ENCODE results near the gene L3MBTL4.
"Not testable (repeated sequence)": the region's sequence is repeated elsewhere in the genome, so short reads cannot be mapped to it uniquely, and the experiment has no call there.

The L3MBTL4 gene

GRCh38 chr18:6194640-6195039, 220.1 kb downstream of the L3MBTL4 start:
- TF ChIP-seq, protein P1, sequence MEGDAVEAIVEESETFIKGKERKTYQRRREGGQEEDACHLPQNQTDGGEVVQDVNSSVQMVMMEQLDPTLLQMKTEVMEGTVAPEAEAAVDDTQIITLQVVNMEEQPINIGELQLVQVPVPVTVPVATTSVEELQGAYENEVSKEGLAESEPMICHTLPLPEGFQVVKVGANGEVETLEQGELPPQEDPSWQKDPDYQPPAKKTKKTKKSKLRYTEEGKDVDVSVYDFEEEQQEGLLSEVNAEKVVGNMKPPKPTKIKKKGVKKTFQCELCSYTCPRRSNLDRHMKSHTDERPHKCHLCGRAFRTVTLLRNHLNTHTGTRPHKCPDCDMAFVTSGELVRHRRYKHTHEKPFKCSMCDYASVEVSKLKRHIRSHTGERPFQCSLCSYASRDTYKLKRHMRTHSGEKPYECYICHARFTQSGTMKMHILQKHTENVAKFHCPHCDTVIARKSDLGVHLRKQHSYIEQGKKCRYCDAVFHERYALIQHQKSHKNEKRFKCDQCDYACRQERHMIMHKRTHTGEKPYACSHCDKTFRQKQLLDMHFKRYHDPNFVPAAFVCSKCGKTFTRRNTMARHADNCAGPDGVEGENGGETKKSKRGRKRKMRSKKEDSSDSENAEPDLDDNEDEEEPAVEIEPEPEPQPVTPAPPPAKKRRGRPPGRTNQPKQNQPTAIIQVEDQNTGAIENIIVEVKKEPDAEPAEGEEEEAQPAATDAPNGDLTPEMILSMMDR (IDR thresholded peaks at IDR 0.05): no peak
- H3K4me3 ChIP-seq: no peak overlapping the region
- no peak overlapping the region for H3K27ac ChIP-seq
- DNase-seq (ENCODE audit: low spot score): no peak

- H3K4me3 ChIP-seq; DNase-seq (ENCODE audit: low spot score); H3K27ac ChIP-seq: not testable (repeated sequence)
Measured at GRCh38 chr18:6185782-6186181, 228.9 kb downstream of the L3MBTL4 start.

DNA sequence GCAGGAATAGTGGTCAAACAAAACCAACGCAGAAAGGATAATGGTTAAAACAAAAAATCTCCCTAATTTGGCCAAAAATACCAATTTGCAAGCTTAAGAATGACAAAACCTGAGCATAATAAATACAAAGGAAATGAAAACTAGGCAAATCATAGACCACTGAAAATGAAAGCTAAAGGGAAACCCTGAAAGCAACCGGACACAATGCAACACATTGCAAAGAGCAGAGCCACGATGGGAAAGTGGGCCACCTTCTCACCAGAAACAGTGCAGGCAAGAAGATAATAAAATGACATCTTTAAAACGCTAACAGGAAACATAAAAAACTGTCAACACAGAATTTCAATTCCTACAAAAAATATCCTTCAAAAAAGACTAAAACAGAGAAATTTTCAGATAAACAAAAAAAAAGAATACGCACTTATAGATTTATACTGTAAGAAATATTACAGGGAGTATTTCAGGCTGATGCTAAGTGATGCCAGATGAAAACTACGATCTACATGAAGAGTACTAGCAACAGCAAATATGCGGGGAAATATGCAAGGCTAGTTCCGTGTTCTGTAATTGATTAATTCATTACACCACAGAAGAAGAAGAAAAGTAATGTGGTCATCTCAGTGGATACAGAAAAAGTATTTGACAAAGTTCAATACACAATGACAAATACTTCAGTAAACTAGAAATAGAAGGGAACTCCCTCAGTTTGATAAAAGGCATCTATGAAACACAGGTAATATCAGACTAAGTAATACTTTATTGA, 239.5 kb downstream of the L3MBTL4 start:
- DNase-seq (ENCODE audit: low spot score): no peak
- TF ChIP-seq, protein P1 (IDR thresholded peaks at IDR 0.05): no peak

DNA sequence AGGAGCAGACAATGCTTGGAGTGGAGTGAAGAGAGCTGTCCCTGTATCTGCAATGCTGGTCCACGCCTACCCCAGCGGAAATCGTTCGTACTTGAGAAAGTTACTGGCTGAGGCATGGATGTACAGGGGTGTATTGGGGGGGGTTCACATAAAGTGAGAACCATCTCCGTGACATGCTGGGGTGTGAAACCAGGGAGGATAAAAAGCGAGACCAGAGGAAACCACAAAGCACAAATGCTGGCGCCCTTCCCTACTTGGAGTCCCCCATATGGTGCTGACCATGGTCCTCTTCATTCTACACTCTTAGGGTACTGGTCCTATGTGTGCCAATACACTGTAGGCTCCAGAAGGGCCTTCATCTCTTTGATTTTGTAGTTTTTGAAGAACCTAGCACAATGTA, 244.1 kb downstream of the L3MBTL4 start:
- TF ChIP-seq, protein P1 (IDR thresholded peaks at IDR 0.05): no peak
- no peak for DNase-seq (ENCODE audit: low spot score)
- H3K27ac ChIP-seq: no peak overlapping the region
- H3K4me3 ChIP-seq: no peak overlapping the region

More for the DNA sequence above, 239.5 kb downstream of the L3MBTL4 start:
- no peak overlapping the region for H3K27ac ChIP-seq
- no peak overlapping the region for H3K4me3 ChIP-seq

- TF ChIP-seq, protein P1 (IDR thresholded peaks at IDR 0.05): no peak
- Histone ChIP-seq H3K27ac (no peak overlapping the region), H3K4me3 (no peak overlapping the region)
- DNase-seq (ENCODE audit: low spot score): no peak
Measured at GRCh38 chr18:6161549-6161948, 253.2 kb downstream of the L3MBTL4 start.

DNA sequence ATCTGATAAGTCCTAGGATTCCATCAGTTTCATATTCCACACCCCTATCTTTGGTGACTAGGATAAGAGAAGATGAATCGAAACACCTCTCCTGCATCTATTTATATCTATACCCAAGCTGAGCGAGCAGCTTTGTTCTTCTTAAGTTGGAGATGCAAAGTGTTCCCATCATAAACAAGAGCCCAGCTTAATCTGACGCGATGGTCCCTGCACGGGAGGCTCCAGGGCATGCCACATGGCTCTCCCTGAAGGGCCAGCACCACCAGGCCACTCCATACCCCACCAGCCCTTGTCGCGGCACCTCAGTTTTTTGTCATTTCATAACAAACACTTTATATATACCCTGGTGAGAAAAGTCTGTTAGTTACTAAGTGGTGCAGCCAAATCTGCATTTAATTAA, 255.3 kb downstream of the L3MBTL4 start:
- Histone ChIP-seq H3K4me3 (no peak overlapping the region), H3K27ac (no peak overlapping the region)
- no peak for DNase-seq (ENCODE audit: low spot score)
- TF ChIP-seq, protein P1 (IDR thresholded peaks at IDR 0.05): no peak

DNA sequence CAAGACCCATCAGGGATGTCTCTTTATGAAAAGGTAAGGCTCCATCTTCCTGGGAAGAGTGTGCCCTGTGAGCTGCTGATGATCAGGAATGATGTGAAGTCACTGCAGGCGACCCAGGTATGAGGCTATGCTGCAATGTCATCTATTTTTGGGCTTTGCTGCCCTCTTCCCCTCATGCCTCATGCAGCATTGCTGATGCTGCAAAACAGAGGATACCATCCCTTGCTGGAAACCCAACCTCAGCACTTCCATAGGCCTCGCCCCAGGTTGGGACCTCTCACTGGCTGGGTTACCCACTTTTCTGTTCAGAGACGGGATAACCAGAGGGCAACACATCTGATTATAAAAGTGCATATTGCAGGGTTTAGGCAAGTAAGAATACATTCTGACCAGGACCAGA, 255.8 kb downstream of the L3MBTL4 start:
- Histone ChIP-seq H3K4me3 (no peak overlapping the region), H3K27ac (no peak overlapping the region)
- DNase-seq (ENCODE audit: low spot score): no peak
- TF ChIP-seq, protein P1 (IDR thresholded peaks at IDR 0.05): no peak

Data from coronary artery (tissue), 2 donors.